Fibroblast of villous mesenchyme (primary cell): ENCODE data around the gene ZNF700. TPM values are rescaled to one million over a fixed set of nuclear protein-coding genes. Genes with fewer than 3 reads are reported as not detected.

Source experiments
- DNase-seq: peaks from one replicate; pipeline ENCODE4 v3.0.0-alpha.2; 2010; ENCODE audit warnings: low read depth
- H3K4me3 ChIP-seq: 2 replicates; pipeline ENCODE4 v1.5.1; 2011; ENCODE audit warnings: low read depth, mild to moderate bottlenecking, low read length
- total RNA-seq: library from RNA; depleted of rRNA; stranded (reverse); fragments of >200 nt; gene quantifications from 2 replicates; pipeline ENCODE4 v1.2.3, GENCODE V29; 2012
- TF ChIP-seq, protein P1 (sequence below): IDR thresholded peaks from 2 replicates; pipeline ENCODE4 v1.5.1; 2012; ENCODE audit warnings: low read depth, mild to moderate bottlenecking, low read length; ENCODE audit not compliant: insufficient read depth

The ZNF700 gene
- total RNA-seq, 1 donor = 6.9 TPM

GRCh38 chr19:11964496-11964857, 39.6 kb downstream of the ZNF700 start:
- H3K4me3 ChIP-seq = peak overlapping the region; percentile 71
- TF ChIP-seq, protein P1, sequence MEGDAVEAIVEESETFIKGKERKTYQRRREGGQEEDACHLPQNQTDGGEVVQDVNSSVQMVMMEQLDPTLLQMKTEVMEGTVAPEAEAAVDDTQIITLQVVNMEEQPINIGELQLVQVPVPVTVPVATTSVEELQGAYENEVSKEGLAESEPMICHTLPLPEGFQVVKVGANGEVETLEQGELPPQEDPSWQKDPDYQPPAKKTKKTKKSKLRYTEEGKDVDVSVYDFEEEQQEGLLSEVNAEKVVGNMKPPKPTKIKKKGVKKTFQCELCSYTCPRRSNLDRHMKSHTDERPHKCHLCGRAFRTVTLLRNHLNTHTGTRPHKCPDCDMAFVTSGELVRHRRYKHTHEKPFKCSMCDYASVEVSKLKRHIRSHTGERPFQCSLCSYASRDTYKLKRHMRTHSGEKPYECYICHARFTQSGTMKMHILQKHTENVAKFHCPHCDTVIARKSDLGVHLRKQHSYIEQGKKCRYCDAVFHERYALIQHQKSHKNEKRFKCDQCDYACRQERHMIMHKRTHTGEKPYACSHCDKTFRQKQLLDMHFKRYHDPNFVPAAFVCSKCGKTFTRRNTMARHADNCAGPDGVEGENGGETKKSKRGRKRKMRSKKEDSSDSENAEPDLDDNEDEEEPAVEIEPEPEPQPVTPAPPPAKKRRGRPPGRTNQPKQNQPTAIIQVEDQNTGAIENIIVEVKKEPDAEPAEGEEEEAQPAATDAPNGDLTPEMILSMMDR = peak; percentile 20

DNA sequence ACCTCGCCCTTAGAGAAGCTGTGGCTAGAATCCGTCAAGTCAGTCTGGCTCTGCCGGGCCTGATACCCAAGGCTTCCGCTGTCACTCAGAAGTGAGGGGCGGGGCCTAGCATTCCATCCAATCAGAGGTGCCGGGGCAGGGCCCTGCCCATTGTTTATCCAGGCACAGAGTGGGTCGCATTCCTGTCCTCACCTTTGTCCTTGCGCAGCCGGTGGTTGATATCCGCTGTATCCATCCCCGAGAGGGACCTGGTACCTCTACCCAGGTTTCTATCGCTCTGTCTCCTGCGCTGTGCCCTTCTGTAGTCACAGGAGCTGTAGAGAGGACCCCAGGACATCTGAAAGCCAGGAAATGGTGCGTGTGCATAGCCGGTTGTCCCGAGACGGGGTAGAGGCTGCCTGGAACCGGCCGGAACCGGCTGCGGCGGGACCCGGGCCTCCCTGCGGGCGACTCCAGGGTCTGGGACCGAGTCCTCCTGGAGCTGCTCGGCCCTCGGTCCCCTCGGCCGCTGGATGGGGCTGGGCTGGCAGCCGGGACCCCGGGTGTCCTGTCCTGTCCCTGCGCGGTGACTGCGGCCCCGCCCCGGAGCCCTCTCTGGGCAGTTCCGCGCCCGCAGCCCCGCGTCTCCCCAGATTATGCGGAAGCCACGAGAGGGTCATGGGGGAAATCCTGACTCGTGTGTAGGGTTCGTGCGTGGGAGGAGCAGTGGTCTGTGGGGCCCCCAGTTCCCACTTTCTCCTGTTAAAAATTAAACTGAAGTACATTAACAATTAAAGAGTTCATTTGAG, 40.1 kb downstream of the ZNF700 start, which contains the start of gene ZNF763:
Gene ZNF763 (plus strand): TSS at position 183 of the 788 bp plus-strand sequence. CDS start 169 bp downstream, at position 352.
- DNase-seq = peak; percentile 64
- peak within 1 kb of the TSS; percentile 71 for H3K4me3 ChIP-seq
- TF ChIP-seq, protein P1 = no peak

More at GRCh38 chr19:11964496-11964857, 39.6 kb downstream of the ZNF700 start:
- no peak for DNase-seq

- TF ChIP-seq, protein P1 = no peak
- no peak for DNase-seq
- H3K4me3 ChIP-seq = no peak overlapping the region
Measured at GRCh38 chr19:11970174-11970573, 45.3 kb downstream of the ZNF700 start.

GRCh38 chr19:11971041-11971440, 46.1 kb downstream of the ZNF700 start:
- TF ChIP-seq, protein P1 = no peak
- H3K4me3 ChIP-seq = no peak overlapping the region
- no peak for DNase-seq

DNA sequence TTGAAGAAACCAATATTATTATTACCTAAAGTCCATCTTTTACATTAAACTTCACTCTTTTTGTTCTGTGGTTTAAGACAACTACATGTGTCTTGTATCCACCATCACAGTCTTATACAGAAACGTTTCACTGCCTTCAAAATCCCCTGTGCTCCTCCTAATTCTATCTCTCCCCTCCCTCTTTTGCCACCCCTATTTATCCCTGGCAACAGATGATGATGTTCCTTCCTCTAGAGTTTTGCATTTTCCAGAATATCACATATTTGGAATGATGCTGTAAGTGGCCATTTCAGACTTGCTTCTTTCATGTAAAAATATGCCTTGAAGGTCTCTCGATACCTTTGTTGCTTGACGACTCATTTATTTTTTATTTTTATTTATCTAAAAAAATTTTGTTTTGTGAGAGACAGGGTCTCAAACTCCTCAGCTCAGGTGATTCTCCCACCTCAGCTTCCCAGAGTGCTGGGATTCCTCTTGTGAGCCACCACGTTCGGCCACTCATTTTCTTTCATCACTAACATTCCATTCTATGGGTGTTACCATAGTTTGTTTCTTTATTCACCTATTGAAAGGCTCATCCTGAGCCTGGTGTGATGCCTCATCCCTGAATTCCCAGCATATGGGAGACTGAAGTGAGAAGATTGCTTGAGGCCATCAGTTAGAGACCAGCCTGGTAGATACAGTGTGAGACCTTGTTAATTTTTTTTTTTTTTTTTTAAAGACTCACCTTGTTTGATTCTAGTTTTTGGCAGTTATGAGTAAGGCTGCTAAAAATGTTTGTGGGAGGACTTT, 48.3 kb downstream of the ZNF700 start:
- no peak overlapping the region for H3K4me3 ChIP-seq
- DNase-seq = no peak
- TF ChIP-seq, protein P1 = no peak

DNA sequence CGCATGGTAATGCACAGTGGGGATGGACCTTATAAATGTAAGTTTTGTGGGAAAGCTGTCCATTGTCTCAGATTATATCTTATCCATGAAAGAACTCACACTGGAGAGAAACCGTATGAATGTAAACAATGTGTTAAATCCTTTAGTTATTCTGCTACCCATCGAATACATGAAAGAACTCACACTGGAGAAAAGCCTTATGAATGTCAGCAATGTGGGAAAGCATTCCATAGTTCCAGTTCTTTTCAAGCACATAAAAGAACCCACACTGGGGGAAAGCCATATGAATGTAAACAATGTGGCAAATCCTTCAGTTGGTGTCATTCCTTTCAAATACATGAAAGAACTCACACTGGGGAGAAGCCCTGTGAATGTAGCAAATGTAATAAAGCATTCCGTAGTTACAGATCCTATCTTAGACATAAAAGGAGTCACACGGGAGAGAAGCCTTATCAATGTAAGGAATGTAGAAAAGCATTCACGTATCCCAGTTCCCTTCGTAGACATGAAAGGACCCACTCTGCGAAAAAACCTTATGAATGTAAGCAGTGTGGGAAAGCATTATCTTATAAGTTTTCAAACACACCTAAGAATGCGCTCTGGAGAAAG, 53.7 kb downstream of the ZNF700 start:
- TF ChIP-seq, protein P1 = no peak
- no peak for DNase-seq
- no peak overlapping the region for H3K4me3 ChIP-seq
